CD14-positive monocyte (primary cell): ENCODE measurements around the gene MC4R. TPM values are rescaled to one million over a fixed set of nuclear protein-coding genes. Genes with fewer than 3 reads are reported as not detected.

Experiments
- DNase-seq, 3 donors: peaks; one replicate each; pipeline ENCODE4 v3.0.0-alpha.2; 2011 to 2022
- H2AFZ ChIP-seq: 2 replicates; pipeline ENCODE4 v1.6.0; 2012; ENCODE audit warnings: mild to moderate bottlenecking, low read depth, low read length, inconsistent platforms; ENCODE audit not compliant: insufficient read depth, poor library complexity, severe bottlenecking
- H3K27ac ChIP-seq, 2 donors: 1 replicate in 1 of 2; 2 replicates in 1 of 2; pipeline ENCODE4 v1.5.1; 2012 to 2013; ENCODE audit warnings: low read length in 2 of 2, control low read depth in 1 of 2, inconsistent platforms in 1 of 2, low read depth in 1 of 2, mild to moderate bottlenecking in 1 of 2
- H3K27me3 ChIP-seq, 2 donors: one replicate each; pipeline versions ENCODE4 v1.6.0 to v1.6.1; 2011 to 2013; ENCODE audit warnings: low read length in 2 of 2; ENCODE audit not compliant: control insufficient read depth in 2 of 2, insufficient read depth in 2 of 2
- H3K36me3 ChIP-seq, 2 donors: replicated peaks in 1 of 2; 1 replicate in 1 of 2; 2 replicates in 1 of 2; pipeline versions ENCODE4 v1.5.1 to v1.6.1; 2012 to 2013; ENCODE audit warnings: low read length in 2 of 2, control low read depth in 1 of 2, inconsistent platforms in 1 of 2, mild to moderate bottlenecking in 1 of 2; ENCODE audit not compliant: insufficient read depth in 2 of 2, control insufficient read depth in 1 of 2
- H3K4me1 ChIP-seq, 2 donors: 1 replicate in 1 of 2; 2 replicates in 1 of 2; pipeline versions ENCODE4 v1.5.1 to v1.6.1; 2012 to 2013; ENCODE audit warnings: low read length in 2 of 2, control low read depth in 1 of 2, inconsistent platforms in 1 of 2, mild to moderate bottlenecking in 1 of 2, moderate library complexity in 1 of 2; ENCODE audit not compliant: insufficient read depth in 2 of 2, control insufficient read depth in 1 of 2
- H3K4me2 ChIP-seq: replicated peaks from 2 replicates; pipeline ENCODE3; 2012; ENCODE audit warnings: low read length, moderate library complexity, mild to moderate bottlenecking; ENCODE audit not compliant: poor library complexity, severe bottlenecking; ENCODE audit errors: extremely low read depth
- H3K4me3 ChIP-seq, 3 experiments: fragments of 200-600 bp in 1 of 3; sonication (generic) in 1 of 3; replicated peaks in 1 of 3; 1 replicate in 2 of 3; 2 replicates in 1 of 3; pipeline ENCODE4 v1.5.1; 2011 to 2013; ENCODE audit warnings: low read length in 3 of 3, mild to moderate bottlenecking in 3 of 3, control low read depth in 2 of 3, low read depth in 2 of 3, inconsistent platforms in 1 of 3, moderate library complexity in 1 of 3
- H3K79me2 ChIP-seq: 2 replicates; pipeline ENCODE4 v1.6.0; 2012; ENCODE audit warnings: mild to moderate bottlenecking, control low read depth, inconsistent platforms, low read length, moderate library complexity; ENCODE audit not compliant: insufficient read depth
- H3K9ac ChIP-seq: 2 replicates; pipeline ENCODE4 v1.6.0; 2017; ENCODE audit warnings: low read length, mild to moderate bottlenecking; ENCODE audit not compliant: insufficient read depth, poor library complexity, severe bottlenecking
- H3K9me3 ChIP-seq, 2 donors: replicated peaks in 1 of 2; 1 replicate in 1 of 2; 2 replicates in 1 of 2; pipeline versions ENCODE4 v1.5.1 to v1.6.1; 2012 to 2013; ENCODE audit warnings: low read length in 2 of 2, control low read depth in 1 of 2; ENCODE audit not compliant: control insufficient read depth in 1 of 2, insufficient read depth in 1 of 2
- H4K20me1 ChIP-seq: 2 replicates; pipeline ENCODE4 v1.6.0; 2012; ENCODE audit warnings: mild to moderate bottlenecking, low read length, control low read depth, moderate library complexity; ENCODE audit not compliant: insufficient read depth
- H3K27ac Mint-ChIP-seq, 7 donors: one replicate each; pipeline ENCODE4 v1.8.0; 2020; ENCODE audit warnings: mild to moderate bottlenecking in 7 of 7, mixed read lengths in 7 of 7, moderate library complexity in 6 of 7, inconsistent platforms in 2 of 7
- H3K27me3 Mint-ChIP-seq, 3 donors: one replicate each; pipeline ENCODE4 v1.8.0; 2021 to 2022; ENCODE audit warnings: low read depth in 3 of 3, mild to moderate bottlenecking in 3 of 3, mixed read lengths in 3 of 3, moderate library complexity in 3 of 3, inconsistent platforms in 1 of 3
- H3K36me3 Mint-ChIP-seq, 2 donors: one replicate each; pipeline ENCODE4 v1.8.0; 2020; ENCODE audit warnings: mixed read lengths in 2 of 2, inconsistent platforms in 1 of 2, mild to moderate bottlenecking in 1 of 2
- H3K4me1 Mint-ChIP-seq: one replicate; pipeline ENCODE4 v1.8.0; 2020; ENCODE audit warnings: mild to moderate bottlenecking, mixed read lengths
- H3K4me3 Mint-ChIP-seq, 2 donors: one replicate each; pipeline ENCODE4 v1.8.0; 2020; ENCODE audit warnings: mild to moderate bottlenecking in 2 of 2, mixed read lengths in 2 of 2, moderate library complexity in 1 of 2
- H3K9me3 Mint-ChIP-seq, 7 donors: one replicate each; pipeline ENCODE4 v1.8.0; 2020 to 2022; ENCODE audit warnings: mixed read lengths in 7 of 7, mild to moderate bottlenecking in 6 of 7, moderate library complexity in 6 of 7, inconsistent platforms in 2 of 7
- WGBS: methylation state at CpG from one replicate; pipeline ENCODE4 v1.1.5; 2013; ENCODE audit warnings: missing lambda C conversion rate; ENCODE audit not compliant: insufficient coverage; 5-methylcytosine and 5-hydroxymethylcytosine counted together
- intact Hi-C, 2 donors: fragments of 100-400 bp; cut with micrococcal nuclease; formaldehyde crosslinking; loops; one replicate each; pipeline versions ENCODE4 v1.15.0 to v1.15.1; 2023
- polyA plus RNA-seq, 3 donors: library from polyadenylated mRNA; depleted of rRNA in 1 of 3; unstranded in 2 of 3; stranded (reverse) in 1 of 3; fragments of 300-500 nt in 2 of 3; fragments of >200 nt in 1 of 3; fragmentation: Illumina TruSeq in 2 of 3; gene quantifications; 1 replicate in 2 of 3; 2 replicates in 1 of 3; pipeline ENCODE4 v1.2.3, GENCODE V29; 2012 to 2021
- TF ChIP-seq, protein P1 (sequence below): fragments of 200-600 bp; IDR thresholded peaks from one replicate; pipeline ENCODE4 v1.8.0; 2022; ENCODE audit warnings: antibody characterized with exemption, mild to moderate bottlenecking

The MC4R gene
- polyA plus RNA-seq, 3 donors: not detected

DNA sequence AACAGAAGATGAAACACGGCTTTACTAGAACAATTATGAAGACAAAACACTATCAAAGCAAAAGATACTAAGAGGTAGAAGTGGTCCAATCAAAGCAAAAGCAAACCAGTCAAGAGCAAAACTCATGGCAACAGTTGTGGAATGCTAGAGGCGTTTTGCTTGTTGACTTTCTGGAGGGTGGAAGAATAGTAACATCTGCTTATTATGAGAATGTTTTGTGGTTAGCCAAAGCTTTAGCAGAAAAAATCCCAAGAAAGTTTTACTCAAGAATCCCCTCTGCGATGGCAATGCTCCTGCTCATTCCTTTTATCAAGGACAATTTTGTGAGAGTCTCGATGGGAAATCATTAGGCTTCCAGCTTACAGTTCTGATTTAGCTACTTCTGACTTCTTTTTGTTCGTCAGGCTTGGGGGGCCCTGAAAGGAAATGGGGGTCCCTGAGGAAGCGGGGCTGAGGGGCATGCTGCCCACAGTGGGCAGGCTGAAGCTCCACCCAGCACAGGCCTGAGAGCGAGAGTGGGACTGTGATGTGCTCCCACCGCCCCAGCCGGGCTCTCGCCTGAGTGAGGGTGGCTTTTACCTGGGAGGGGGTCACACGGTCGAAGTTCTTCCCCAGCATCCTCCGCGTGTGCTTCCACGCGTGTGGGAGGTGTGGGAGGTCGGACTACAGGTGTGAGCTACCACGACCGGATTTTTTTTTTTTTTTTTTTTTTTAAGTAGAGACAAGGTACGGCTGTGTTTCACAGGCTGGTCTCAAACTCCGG is 49.0 kb upstream of the MC4R start:
- no peak overlapping the region for H3K4me3 ChIP-seq
- H3K4me1 ChIP-seq: no peaks in the 10 kb centered on the region
- 83% methylated on average over 9 of the region's 21 CpGs for WGBS
- Mint-ChIP-seq H3K36me3 (no peaks in the 10 kb centered on the region), H3K4me3 (no peak overlapping the region), H3K27me3 (peaks cover 0 to 3% (median 3%) of the 10 kb centered on the region in 3 donors), H3K27ac (no peak overlapping the region), H3K4me1 (no peaks in the 10 kb centered on the region), H3K9me3 (peaks cover 0 to 6% (median 2%) of the 10 kb centered on the region in 7 donors)
- H3K36me3 ChIP-seq: no peaks in the 10 kb centered on the region
- H3K79me2 ChIP-seq: no peaks in the 10 kb centered on the region
- DNase-seq: no peak
- peaks cover 0 to 5% of the 10 kb centered on the region in 2 donors for H3K9me3 ChIP-seq
- no peak overlapping the region for H3K9ac ChIP-seq
- no peak overlapping the region for H3K4me2 ChIP-seq
- no peak overlapping the region for H3K27ac ChIP-seq
- H3K27me3 ChIP-seq: no peaks in the 10 kb centered on the region
- no peak overlapping the region for H2AFZ ChIP-seq
- intact Hi-C loops: no loop called here
- no peaks in the 10 kb centered on the region for H4K20me1 ChIP-seq
- TF ChIP-seq, protein P1, sequence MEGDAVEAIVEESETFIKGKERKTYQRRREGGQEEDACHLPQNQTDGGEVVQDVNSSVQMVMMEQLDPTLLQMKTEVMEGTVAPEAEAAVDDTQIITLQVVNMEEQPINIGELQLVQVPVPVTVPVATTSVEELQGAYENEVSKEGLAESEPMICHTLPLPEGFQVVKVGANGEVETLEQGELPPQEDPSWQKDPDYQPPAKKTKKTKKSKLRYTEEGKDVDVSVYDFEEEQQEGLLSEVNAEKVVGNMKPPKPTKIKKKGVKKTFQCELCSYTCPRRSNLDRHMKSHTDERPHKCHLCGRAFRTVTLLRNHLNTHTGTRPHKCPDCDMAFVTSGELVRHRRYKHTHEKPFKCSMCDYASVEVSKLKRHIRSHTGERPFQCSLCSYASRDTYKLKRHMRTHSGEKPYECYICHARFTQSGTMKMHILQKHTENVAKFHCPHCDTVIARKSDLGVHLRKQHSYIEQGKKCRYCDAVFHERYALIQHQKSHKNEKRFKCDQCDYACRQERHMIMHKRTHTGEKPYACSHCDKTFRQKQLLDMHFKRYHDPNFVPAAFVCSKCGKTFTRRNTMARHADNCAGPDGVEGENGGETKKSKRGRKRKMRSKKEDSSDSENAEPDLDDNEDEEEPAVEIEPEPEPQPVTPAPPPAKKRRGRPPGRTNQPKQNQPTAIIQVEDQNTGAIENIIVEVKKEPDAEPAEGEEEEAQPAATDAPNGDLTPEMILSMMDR: no peak

DNA sequence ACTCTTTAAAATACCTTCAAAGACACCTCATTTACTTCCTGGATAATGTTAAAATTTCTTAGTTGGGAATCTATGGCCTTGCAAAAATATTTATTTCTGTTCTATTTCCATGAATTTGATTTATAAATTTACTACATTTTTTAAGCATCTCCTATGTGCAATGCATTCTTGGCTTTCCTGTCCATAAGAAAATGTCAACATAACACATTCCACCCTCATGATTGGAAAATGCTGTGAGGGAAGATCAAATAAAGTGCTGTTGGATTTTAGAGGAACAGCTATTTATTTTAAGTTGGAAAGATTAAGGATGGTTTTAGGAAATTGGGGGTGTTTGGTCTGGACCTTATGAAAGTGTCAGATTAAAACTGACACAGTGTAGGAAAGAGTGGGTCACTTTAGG is 45.4 kb upstream of the MC4R start:
- Histone ChIP-seq H3K4me1 (no peaks in the 10 kb centered on the region), H3K79me2 (no peaks in the 10 kb centered on the region), H3K9ac (no peak overlapping the region), H3K27me3 (no peaks in the 10 kb centered on the region), H3K36me3 (no peaks in the 10 kb centered on the region), H3K9me3 (peaks cover 0 to 5% of the 10 kb centered on the region in 2 donors), H3K4me3 (no peak overlapping the region), H3K27ac (no peak overlapping the region), H2AFZ (no peak overlapping the region), H3K4me2 (no peak overlapping the region), H4K20me1 (no peaks in the 10 kb centered on the region)
- TF ChIP-seq, protein P1: no peak
- peaks cover 0 to 3% (median 0%) of the 10 kb centered on the region in 3 donors for H3K27me3 Mint-ChIP-seq
- no peak overlapping the region for H3K4me3 Mint-ChIP-seq
- peaks cover 0 to 9% (median 2%) of the 10 kb centered on the region in 7 donors for H3K9me3 Mint-ChIP-seq
- no peak overlapping the region for H3K27ac Mint-ChIP-seq
- intact Hi-C loops: no loop called here
- no peak for DNase-seq
- H3K4me1 Mint-ChIP-seq: no peaks in the 10 kb centered on the region
- no peaks in the 10 kb centered on the region for H3K36me3 Mint-ChIP-seq
